Kidney (tissue), 14 donors: ENCODE results near the gene DSTYK. TPM values are rescaled to one million over a fixed set of nuclear protein-coding genes. Genes with fewer than 3 reads are reported as not detected.

Experiments used
- DNase-seq, 5 donors: peaks; one replicate each; pipeline ENCODE4 v3.0.0-alpha.2; 2013 to 2020
- FAIRE-seq: peaks from 2 replicates; lab custom pipeline; 2012; peaks lifted over from hg19 to GRCh38; lab: Jason Lieb, UNC
- H3K27ac ChIP-seq, 2 donors: one replicate each; pipeline ENCODE4 v1.7.0; 2013; ENCODE audit warnings: low read depth in 2 of 2, low read length in 2 of 2, inconsistent platforms in 1 of 2
- H3K27me3 ChIP-seq: one replicate; pipeline ENCODE4 v1.7.1; 2013; ENCODE audit warnings: low read length, inconsistent platforms; ENCODE audit not compliant: control insufficient read depth, insufficient read depth
- H3K36me3 ChIP-seq, 3 donors: one replicate each; pipeline versions ENCODE4 v1.7.0 to v1.7.1; 2013; ENCODE audit warnings: low read length in 3 of 3, control low read depth in 1 of 3, inconsistent platforms in 1 of 3; ENCODE audit not compliant: insufficient read depth in 3 of 3, control insufficient read depth in 2 of 3
- H3K4me1 ChIP-seq, 3 donors: one replicate each; pipeline versions ENCODE4 v1.7.0 to v1.7.1; 2013; ENCODE audit warnings: low read length in 3 of 3, inconsistent platforms in 1 of 3, low read depth in 1 of 3; ENCODE audit not compliant: control insufficient read depth in 2 of 3, insufficient read depth in 2 of 3
- H3K4me3 ChIP-seq, 3 donors: one replicate each; pipeline versions ENCODE4 v1.7.0 to v1.8.1; 2013; ENCODE audit warnings: low read length in 3 of 3, control low read depth in 1 of 3, inconsistent platforms in 1 of 3
- H3K9ac ChIP-seq, 3 donors: one replicate each; pipeline versions ENCODE4 v1.7.0 to v1.7.1; 2013; ENCODE audit warnings: low read length in 3 of 3, control low read depth in 1 of 3, inconsistent platforms in 1 of 3
- H3K9me3 ChIP-seq, 3 donors: one replicate each; pipeline versions ENCODE4 v1.7.0 to v1.7.1; 2013; ENCODE audit warnings: low read length in 3 of 3, control low read depth in 1 of 3, inconsistent platforms in 1 of 3; ENCODE audit not compliant: control insufficient read depth in 2 of 3, insufficient read depth in 1 of 3
- CTCF ChIP-seq: IDR thresholded peaks from 3 replicates; pipeline ENCODE4 v1.5.1; 2012; ENCODE audit warnings: mild to moderate bottlenecking, moderate library complexity, borderline replicate concordance; ENCODE audit not compliant: insufficient read depth; ENCODE audit errors: extremely low read depth
- intact Hi-C: fragments of 100-400 bp; cut with DNase I; formaldehyde crosslinking; loops from one replicate; pipeline ENCODE4 v1.11.1; 2022
- polyA plus RNA-seq: library from polyadenylated mRNA; stranded (reverse); fragments of 350-450 nt; fragmentation: Illumina TruSeq; extraction: RNeasy Lipid Tissue Mini Kit (QIAGEN cat#74804); gene quantifications from one replicate; pipeline ENCODE4 v1.2.3, GENCODE V29; 2014; ENCODE audit warnings: low read depth, low replicate concordance; ENCODE audit not compliant: insufficient read depth
- total RNA-seq: library from RNA; stranded (reverse); fragmentation: NEBNext Ultra II Directional; extraction: Animal tissue kit (Norgen Biotek cat#: 25700); gene quantifications from one replicate; pipeline ENCODE4 v1.2.1, GENCODE V29; 2021
- donor health status: control.
- donor health status: control.
- donor health status: control.
- donor health status: control.
- donor health status: control.
- donor health status: DM: yes; HTN: yes; CAD: no.
- donor health status: Normal renal cell carcinoma (clear cell type).

The DSTYK gene
- total and polyA plus RNA-seq, 2 donors from 2014 or later = 5.6 to 17.8 TPM

GRCh38 chr1:205228093-205228521, 16.6 kb upstream of the DSTYK start:
- Histone ChIP-seq H3K4me3 (peak overlapping the region; percentile 52 to 64 (median 61)), H3K9me3 (no peaks in the 10 kb centered on the region), H3K27ac (no peak overlapping the region), H3K9ac (peak overlapping the region in 1 of 3 donors; percentile 1), H3K27me3 (no peaks in the 10 kb centered on the region), H3K36me3 (no peaks in the 10 kb centered on the region), H3K4me1 (peaks cover 0 to 16% (median 15%) of the 10 kb centered on the region in 3 donors)
- FAIRE-seq (no peak), DNase-seq (peak in 2 of 5 donors; percentile 37 to 66)
- no peak for TF ChIP-seq CTCF
- intact Hi-C loops = no loop called here

DNA sequence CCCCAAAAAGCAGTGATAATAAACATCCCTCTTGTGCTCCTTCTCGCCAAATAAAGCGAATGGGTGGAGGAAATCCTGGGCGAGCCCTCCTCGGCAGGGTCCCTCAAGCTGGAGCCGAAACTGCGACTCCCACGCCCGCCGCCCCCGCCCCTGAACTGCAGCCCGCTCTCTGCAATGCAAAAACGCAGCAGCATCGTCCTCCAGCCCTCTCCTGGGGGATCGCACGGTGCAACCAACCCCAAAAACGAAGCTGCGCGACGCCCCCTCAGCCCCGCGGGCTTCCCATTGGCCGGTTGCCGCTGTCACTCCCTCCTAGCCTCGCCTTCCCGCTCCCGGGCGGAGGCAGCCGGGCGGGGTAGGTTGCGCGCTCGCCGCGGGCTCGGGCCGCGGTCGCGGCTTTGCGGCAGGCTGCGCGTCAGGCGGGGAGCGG, 16.1 kb upstream of the DSTYK start, which contains the start of gene TMCC2:
Gene TMCC2, plus strand, starts transcription at position 363 of the 430 bp plus-strand sequence. CDS start 619 bp downstream, outside the sequence.
- peak; percentile 94 to 97 (median 95) for DNase-seq
- no peak for FAIRE-seq
- H3K27ac ChIP-seq = no peak within 1 kb of the TSS

GRCh38 chr1:205226868-205227583, 15.5 kb upstream of the DSTYK start:
- FAIRE-seq (no peak), DNase-seq (peak in 2 of 5 donors; percentile 37 to 60)
- intact Hi-C loops = no loop called here
- peaks cover 0 to 16% (median 15%) of the 10 kb centered on the region in 3 donors for H3K4me1 ChIP-seq
- H3K9ac ChIP-seq = peak overlapping the region in 2 of 3 donors; percentile 53 to 65
- peak overlapping the region; percentile 70 to 81 (median 74) for H3K4me3 ChIP-seq
- no peaks in the 10 kb centered on the region for H3K27me3 ChIP-seq
- H3K27ac ChIP-seq = no peak overlapping the region
- TF ChIP-seq CTCF = no peak
- no peaks in the 10 kb centered on the region for H3K36me3 ChIP-seq
- H3K9me3 ChIP-seq = no peaks in the 10 kb centered on the region

More for the DNA sequence above, 16.1 kb upstream of the DSTYK start, which contains the start of gene TMCC2:
- no peaks in the 10 kb centered on the region for H3K9me3 ChIP-seq
- H3K27me3 ChIP-seq = no peaks in the 10 kb centered on the region
- H3K9ac ChIP-seq = peak within 1 kb of the TSS; percentile 2 to 65 (median 53)
- H3K36me3 ChIP-seq = no peaks in the 10 kb centered on the region
- intact Hi-C loops = no loop called here
- TF ChIP-seq CTCF = no peak
- H3K4me1 ChIP-seq = peaks cover 0 to 16% (median 15%) of the 10 kb centered on the region in 3 donors
- H3K4me3 ChIP-seq = peak within 1 kb of the TSS; percentile 70 to 81 (median 74)
